Nucleus accumbens (tissue), 56 donors: Measurements from ENCODE around the gene KRTAP5-3.
"Not testable (repeated sequence)": the region's sequence is repeated elsewhere in the genome, so short reads cannot be mapped to it uniquely, and the experiment has no call there.

Experiments used
- DNase-seq, 56 donors: peaks; one replicate each; lab custom pipeline; 2025; lab: John Stamatoyannopoulos, UW

Gene KRTAP5-3

DNA sequence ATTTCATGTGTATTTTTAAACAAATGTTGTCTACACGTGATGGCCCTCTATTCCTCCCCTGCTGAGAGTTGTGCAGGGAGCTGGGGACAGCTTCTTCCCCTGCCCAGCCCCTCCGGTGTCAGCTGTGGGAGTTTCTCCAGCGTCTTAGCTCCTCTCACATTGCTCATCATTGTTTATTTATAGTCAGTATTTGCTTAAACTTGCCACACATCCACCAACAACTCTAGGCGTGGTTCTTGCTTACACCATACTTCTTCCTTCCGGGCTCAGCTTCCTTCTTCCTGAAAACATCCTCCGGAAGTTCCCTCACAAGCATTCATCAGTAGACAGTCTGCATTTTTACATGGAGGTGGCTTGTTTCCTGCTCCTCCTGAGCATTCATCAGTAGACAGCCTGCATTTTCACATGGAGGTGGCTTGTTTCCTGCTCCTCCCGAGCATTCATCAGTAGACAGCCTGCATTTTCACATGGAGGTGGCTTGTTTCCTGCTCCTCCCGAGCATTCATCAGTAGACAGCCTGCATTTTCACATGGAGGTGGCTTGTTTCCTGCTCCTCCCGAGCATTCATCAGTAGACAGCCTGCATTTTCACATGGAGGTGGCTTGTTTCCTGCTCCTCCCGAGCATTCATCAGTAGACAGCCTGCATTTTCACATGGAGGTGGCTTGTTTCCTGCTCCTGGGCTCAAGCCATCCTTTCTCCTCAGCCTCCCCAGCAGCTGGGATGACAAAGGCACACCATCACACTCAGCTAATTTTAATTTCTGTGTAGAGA, 18.9 kb downstream of the KRTAP5-3 start:
- DNase-seq: not testable (repeated sequence)

DNA sequence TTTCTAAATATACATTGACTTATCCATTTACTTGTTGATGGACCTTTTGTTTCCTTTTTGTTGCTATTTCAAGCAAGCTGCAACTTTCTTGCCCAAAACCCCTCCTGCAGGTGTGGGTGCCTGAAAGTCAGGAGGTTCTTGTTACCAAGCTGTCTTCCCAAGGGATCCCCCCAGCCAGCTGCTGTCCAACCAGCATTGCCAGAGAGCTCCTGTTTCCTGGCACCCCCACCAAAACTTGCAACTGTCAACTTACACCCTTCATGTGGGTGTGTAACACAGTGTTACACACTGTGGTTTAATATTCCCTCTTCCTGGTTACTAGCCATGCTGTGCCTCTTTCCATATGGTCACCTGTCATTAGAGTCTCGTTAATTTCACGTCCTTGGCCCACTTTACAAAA, 21.6 kb downstream of the KRTAP5-3 start:
- no peak for DNase-seq

DNA sequence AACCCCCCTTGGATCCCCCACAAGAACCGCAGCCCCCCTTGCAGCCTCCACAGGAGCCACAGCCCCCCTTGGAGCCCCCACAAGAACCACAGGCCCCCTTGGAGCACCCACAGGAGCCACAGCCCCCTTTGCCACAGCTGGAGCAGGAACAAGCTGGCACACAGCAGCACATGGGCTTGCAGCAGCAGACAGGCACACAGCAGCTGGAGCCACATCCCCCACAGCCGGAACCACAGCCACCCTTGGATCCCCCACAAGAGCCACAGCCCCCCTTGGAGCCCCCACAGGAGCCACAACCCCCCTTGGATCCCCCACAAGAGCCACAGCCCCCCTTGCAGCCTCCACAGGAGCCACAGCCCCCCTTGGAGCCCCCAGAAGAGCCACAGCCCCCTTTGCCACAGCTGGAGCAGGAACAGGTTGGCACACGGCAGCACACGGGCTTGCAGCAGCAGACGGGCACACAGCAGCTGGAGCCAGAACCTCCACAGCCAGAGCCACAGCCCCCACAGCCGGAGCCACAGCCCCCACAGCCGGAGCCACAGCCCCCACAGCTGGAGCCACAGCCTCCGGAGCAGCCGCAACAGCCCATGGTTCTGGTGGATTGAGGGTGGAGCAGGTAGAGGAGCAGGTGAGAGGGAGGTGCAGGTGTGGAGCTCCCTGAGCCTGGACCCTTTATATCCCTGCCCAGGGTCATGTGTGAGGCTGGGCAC, 23.4 kb downstream of the KRTAP5-3 start, which contains the start of gene KRTAP5-1:
Gene KRTAP5-1, minus strand, starts transcription at position 623 of the 710 bp plus-strand sequence. Its CDS starts 34 bp downstream, at position 589.
- DNase-seq: not testable (repeated sequence)

DNA sequence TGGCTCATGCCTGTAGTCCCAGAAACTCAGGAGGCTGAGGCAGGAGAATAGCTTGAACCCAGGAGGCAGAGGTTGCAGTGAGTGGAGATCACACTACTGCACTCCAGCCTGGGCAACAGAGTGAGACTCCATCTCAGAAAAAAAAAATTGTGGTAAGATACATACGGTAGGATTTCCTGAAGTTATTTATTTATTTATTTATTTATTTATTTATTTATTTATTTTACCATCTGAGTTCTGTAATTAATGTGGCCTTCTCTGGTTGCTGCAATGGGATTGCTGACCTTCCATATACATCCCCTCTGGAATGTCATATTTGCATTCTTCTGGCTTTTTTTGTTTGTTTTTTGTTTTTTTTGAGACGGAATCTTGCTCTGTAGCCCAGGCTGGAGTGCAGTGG, 25.4 kb downstream of the KRTAP5-3 start:
- not testable (repeated sequence) for DNase-seq

DNA sequence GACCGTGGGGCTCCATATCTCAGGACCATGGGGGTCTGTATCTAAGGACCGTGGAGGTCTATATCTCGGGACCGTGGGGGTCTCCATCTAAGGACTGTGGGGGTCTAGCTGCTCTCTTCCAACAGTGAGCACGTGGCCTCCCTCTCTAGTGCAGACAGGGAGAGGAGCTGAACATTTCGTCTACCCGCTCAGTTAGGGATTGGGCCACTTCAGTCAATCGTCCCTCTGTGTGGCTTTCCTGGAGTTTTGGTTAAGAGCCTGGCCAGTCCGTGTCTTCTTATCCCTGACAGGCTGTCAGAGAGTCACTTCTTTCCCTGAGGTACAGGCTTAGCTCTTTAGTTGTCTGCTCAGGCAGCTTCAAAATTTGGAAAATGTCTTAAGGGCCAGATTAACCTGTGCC, 26.3 kb downstream of the KRTAP5-3 start:
- DNase-seq: no peak

DNA sequence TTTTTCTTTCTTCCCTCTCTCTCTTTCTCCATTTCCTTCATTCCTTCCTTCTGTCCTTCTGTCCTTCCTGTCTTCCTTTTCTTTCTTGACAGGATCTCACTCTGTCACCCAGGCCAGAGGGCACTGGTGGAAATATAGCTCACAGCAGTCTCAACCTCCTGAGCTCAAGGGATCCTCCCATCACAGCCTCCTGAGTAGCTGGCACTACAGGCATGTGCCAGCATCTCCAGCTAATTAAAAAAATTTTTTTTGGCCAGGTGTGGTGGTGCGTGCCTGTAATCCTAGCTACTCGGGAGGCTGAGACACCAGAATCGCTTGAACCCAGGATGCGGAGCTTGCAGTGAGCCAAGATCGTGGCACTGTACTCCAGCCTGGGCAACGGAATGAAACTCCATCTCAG, 31.4 kb downstream of the KRTAP5-3 start:
- no peak for DNase-seq

DNA sequence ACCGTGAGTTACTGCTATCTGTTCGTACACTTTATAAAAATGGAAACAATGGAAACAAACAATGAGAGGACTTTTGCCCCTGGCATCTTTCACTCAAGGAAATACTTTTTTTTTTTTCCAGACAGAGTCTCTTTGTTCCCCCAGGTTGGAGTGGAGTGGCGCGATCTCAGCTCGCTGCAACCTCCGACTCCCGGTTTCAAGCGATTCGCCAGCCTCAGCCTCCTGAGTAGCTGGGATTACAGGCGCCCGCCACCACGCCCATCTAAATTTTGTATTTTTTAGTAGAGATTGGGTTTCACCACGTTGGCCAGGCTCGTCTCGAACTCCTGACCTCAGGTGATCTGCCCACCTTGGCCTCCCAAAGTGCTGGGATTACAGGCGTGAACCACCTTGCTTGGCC, 32.5 kb downstream of the KRTAP5-3 start:
- DNase-seq: not testable (repeated sequence)

- DNase-seq: no peak
These were observed 33.4 kb downstream of the KRTAP5-3 start for GRCh38 chr11:1574933-1575242.

- DNase-seq: peak in 29 of 56 donors; percentile 29 to 78 (median 47)
These were observed 33.9 kb downstream of the KRTAP5-3 start for GRCh38 chr11:1574238-1574932.

DNA sequence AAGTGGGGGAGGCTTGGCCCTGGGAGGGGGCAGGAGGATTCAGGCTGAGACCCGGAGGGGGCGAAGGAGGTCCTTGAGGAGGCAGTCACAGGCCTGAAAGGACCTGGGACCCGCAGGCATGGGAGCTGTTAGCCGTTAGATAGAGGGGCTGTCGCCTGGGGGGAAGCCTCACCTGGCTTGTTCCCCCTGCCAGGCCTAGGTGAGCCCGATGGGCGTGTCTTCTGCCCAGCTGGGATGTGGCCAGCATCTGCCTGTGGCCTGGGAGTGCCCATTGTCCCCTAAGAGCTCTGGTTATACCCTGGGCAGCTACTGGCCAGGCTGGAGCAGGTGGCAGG, 34.4 kb downstream of the KRTAP5-3 start:
- no peak for DNase-seq

DNA sequence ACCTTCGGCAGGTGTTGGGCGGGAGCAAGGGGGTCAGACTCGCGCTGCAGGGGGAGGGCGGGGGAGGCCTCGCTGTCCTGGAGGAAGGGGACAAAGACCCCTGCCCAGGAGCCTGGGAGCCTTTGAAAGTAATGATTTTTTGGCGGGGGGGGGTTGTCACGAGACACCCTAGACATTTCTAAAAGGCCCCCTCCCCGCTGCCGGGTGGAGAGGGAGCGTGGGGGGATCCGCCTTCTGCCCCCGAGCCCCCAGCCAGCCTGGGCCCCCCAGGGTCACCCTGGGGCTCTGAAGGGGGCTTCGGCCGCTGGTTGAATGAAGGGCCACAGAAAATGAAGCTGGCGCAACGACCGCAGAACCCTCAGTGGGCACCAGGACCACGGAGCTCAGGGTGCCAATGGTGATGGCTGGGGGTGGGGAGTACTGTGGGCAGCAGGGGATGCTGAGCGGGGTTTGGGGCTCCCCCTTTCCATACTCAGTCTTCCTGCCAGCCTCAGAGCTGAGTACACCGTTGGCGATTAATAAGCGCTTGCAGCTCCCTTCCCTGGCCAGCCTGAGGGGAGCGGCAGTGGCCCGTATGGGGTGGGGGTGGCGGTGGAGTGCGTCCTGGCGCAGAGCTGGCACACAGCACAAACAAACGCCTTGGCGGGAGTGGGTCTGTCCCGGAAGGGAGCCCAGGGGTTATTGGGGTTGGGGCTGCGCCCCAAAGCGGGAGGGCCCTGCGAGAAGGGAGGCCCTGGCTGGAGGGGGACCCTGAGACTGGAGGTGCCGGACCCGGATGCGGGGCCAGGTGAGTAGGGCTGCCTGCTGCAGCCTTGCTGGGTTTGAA, 35.0 kb downstream of the KRTAP5-3 start:
- peak in 11 of 56 donors; percentile 23 to 54 (median 35) for DNase-seq

DNA sequence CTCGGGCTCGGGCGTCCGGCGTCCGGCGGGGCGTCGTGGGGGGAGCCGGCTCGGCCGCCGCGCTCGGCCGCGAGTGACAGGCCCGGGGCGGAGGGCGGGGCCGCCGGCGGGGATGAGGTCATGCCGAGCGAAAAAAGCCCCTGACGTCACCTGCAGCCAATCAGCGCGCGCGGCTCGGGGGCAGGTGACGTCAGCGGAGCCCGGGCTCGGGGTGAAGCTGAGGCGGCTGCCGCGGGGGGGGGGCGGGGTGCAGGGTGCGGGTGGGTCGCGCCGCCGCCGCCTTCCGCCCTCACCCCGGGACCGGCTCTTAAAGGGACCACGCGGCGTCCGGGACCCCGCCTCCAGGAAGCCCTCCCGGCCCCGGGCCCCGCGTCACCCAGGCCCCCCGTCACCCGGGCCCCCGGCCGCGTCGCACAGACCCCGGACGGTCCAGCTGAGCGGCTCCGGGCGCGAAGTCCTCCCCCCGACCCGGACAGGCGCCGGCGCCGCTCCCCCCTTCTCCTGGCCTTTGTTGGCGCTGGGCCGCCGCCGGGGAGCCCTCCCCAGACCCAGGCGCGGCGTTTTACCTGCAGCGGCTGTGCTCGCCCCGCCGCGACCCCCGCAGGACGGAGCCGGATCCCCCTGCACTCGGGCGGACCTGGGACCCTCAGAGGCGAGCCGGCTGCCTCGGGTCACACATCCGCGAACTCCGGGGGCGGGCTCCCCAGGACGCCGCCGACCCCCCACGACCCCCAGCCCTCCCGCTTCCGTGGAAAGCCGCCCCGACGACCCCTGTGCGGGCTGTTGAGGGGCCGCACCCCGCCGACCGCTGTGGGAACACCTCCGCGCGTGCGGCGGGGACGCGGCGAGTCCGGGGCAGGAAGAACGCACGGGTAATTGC, 35.8 kb downstream of the KRTAP5-3 start, which contains the start of gene DUSP8:
Gene DUSP8, minus strand, starts transcription at position 75 of the 880 bp plus-strand sequence. CDS start 6,445 bp downstream, outside the sequence.
- peak in 55 of 56 donors; percentile 43 to 96 (median 83) for DNase-seq

- no peak for DNase-seq
These were observed 36.5 kb downstream of the KRTAP5-3 start for GRCh38 chr11:1571760-1572196.

- peak in 15 of 56 donors; percentile 41 to 72 (median 52) for DNase-seq
These were observed 37.1 kb downstream of the KRTAP5-3 start for GRCh38 chr11:1570896-1571759.

DNA sequence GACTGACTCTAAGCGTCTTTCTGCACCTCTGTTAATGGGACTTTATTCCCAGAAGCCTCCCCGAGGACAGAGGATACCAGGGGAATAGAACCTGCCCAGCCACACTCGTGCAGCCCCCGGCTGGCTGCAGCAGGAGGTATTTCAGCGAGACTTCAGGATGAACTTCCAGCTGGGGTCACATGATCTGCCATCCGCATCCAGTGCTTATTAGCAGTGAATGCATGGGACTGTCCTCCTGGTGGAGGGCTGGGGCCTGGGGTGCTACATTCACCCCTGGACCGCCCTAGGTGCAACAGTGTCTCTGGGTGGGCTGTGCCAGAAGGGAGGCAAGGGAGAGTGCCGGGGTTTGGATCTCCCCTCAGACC, 37.8 kb downstream of the KRTAP5-3 start:
- DNase-seq: no peak

- DNase-seq: no peak
These were observed 38.2 kb downstream of the KRTAP5-3 start for GRCh38 chr11:1570001-1570453.

DNA sequence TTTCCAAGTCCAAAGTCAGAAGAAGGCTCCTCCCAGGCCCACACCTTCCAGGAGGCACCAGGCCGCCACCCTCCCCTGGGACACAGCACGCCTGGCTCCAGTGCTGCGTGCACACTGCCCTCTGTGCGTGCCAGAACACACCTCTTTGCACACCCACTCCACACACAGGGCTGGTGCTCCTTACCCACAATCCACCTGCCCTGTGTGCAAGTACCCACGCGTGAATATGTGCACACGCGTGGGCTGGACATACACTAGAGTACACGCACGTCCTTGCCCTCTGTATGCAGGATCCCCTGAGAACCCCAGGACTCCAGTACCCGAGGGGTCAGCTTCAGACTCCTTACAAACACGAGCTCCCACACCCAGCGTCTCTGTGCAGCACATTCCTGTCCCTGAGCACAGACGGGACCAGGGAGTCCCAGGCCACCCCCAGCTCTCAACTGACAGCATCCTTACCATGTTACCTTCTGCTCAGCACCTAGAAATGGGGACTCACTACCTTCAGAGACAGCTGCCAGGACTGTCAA, 38.9 kb downstream of the KRTAP5-3 start:
- DNase-seq: no peak

DNA sequence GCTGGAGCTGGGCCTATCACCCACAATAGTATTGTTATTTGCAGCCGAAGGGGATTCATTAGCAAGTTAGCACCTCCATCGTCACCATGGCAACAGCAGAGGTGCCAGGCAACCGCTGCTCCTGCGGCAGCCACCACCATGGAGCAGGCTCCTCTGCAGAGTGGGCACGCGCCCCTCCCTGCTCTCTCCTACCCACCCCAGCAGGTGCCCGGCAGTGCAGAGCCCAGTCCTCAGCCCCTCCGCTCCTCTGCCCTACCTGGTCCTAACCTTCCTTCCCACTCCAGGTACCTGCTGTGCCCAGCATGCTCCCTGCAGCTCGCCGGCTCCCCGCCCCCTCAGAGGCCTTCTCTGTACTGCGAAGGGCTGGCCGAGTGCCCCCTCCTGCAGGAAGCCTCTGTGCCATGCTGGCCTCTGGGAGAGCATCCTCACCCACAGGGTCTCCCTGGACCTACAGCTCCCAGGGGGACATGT, 39.8 kb downstream of the KRTAP5-3 start:
- DNase-seq: peak in 30 of 56 donors; percentile 23 to 88 (median 56)
